ENCODE measurements around the gene DLEC1.

The DLEC1 gene, protein sequence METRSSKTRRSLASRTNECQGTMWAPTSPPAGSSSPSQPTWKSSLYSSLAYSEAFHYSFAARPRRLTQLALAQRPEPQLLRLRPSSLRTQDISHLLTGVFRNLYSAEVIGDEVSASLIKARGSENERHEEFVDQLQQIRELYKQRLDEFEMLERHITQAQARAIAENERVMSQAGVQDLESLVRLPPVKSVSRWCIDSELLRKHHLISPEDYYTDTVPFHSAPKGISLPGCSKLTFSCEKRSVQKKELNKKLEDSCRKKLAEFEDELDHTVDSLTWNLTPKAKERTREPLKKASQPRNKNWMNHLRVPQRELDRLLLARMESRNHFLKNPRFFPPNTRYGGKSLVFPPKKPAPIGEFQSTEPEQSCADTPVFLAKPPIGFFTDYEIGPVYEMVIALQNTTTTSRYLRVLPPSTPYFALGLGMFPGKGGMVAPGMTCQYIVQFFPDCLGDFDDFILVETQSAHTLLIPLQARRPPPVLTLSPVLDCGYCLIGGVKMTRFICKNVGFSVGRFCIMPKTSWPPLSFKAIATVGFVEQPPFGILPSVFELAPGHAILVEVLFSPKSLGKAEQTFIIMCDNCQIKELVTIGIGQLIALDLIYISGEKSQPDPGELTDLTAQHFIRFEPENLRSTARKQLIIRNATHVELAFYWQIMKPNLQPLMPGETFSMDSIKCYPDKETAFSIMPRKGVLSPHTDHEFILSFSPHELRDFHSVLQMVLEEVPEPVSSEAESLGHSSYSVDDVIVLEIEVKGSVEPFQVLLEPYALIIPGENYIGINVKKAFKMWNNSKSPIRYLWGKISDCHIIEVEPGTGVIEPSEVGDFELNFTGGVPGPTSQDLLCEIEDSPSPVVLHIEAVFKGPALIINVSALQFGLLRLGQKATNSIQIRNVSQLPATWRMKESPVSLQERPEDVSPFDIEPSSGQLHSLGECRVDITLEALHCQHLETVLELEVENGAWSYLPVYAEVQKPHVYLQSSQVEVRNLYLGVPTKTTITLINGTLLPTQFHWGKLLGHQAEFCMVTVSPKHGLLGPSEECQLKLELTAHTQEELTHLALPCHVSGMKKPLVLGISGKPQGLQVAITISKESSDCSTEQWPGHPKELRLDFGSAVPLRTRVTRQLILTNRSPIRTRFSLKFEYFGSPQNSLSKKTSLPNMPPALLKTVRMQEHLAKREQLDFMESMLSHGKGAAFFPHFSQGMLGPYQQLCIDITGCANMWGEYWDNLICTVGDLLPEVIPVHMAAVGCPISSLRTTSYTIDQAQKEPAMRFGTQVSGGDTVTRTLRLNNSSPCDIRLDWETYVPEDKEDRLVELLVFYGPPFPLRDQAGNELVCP (N-terminal part only)

DNA sequence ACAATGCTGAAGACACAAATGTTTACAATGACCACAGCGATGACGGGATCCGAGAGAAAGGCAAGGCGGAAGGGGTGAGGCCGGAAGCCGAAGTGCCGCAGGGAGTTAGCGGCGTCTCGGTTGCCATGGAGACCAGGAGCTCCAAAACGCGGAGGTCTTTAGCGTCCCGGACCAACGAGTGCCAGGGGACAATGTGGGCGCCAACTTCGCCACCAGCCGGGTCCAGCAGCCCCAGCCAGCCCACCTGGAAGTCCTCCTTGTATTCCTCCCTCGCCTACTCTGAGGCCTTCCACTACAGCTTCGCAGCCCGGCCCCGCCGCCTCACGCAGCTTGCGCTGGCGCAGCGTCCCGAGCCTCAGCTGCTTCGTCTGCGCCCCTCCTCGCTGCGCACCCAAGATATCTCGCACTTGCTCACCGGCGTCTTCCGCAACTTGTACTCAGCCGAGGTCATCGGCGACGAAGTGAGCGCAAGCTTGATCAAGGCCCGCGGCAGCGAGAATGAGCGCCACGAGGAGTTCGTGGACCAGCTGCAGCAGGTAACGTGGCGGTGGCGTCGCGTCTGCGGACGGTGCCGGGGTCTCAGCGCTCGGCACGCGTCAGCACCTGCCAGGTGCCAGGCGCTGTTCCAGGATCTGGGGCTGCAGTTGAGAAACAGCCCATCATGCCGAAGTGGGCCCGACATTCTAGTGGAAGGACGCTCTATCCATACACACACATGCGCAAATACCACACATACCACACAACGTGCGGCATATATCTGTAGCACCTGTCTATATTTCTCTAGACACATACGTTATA lies at the start of gene DLEC1:
TSS of gene DLEC1 (plus strand) at position 108 of the 798 bp plus-strand sequence. CDS start at position 126, 18 bp downstream.
- Histone ChIP-seq H4K20me1 (ENCODE audit: insufficient read depth, low read length, poor library complexity, severe bottlenecking) (no peaks in the 10 kb centered on the region), H3K27me3 (ENCODE audit: insufficient read depth, low read length, poor library complexity, severe bottlenecking) (no peaks in the 10 kb centered on the region), H3K4me1 (ENCODE audit: insufficient read depth, low read length, poor library complexity, severe bottlenecking) (peaks cover 12% of the 10 kb centered on the region), H3F3A (ENCODE audit: low read depth) (no peaks in the 10 kb centered on the region), H3K4me2 (ENCODE audit: low read depth, low read length, poor library complexity, severe bottlenecking) (peak within 1 kb of the TSS; percentile 88), H3K9ac (ENCODE audit: low read depth, low read length, poor library complexity, severe bottlenecking) (no peak within 1 kb of the TSS), H3K36me3 (ENCODE audit: insufficient read depth, low read length) (no peaks in the 10 kb centered on the region), H3K79me2 (ENCODE audit: insufficient read depth, low read length) (no peaks in the 10 kb centered on the region), H3K9me2 (replicated peaks; ENCODE audit: low read depth, low read length) (no peaks in the 10 kb centered on the region), H3K4me3 (ENCODE audit: low read length, poor library complexity, severe bottlenecking) (peak within 1 kb of the TSS; percentile 72), H2AFZ (ENCODE audit: low read length) (peak within 1 kb of the TSS; percentile 79), H3K9me3 (ENCODE audit: insufficient read depth, low read depth, low read length) (no peaks in the 10 kb centered on the region)
- TF ChIP-seq EZH2phosphoT487 (IDR thresholded peaks at IDR 0.05; ENCODE audit: borderline replicate concordance), result no peak
- no peak for TF ChIP-seq CTCF (conservative IDR thresholded peaks at IDR 0.05; ENCODE audit: low read length)

GRCh38 chr3:37989821-37990480 lies 49.1 kb upstream of the DLEC1 start:
- no peaks in the 10 kb centered on the region for H3K9me2 ChIP-seq (replicated peaks; ENCODE audit: low read depth, low read length)
- H3K4me3 ChIP-seq (ENCODE audit: low read length, poor library complexity, severe bottlenecking), result no peak overlapping the region
- no peaks in the 10 kb centered on the region for H3K27me3 ChIP-seq (ENCODE audit: insufficient read depth, low read length, poor library complexity, severe bottlenecking)
- peaks cover 12% of the 10 kb centered on the region for H3K4me1 ChIP-seq (ENCODE audit: insufficient read depth, low read length, poor library complexity, severe bottlenecking)
- H3K9ac ChIP-seq (ENCODE audit: low read depth, low read length, poor library complexity, severe bottlenecking), result no peak overlapping the region
- H3K9me3 ChIP-seq (ENCODE audit: insufficient read depth, low read depth, low read length), result no peaks in the 10 kb centered on the region
- no peaks in the 10 kb centered on the region for H3K36me3 ChIP-seq (ENCODE audit: insufficient read depth, low read length)
- H3F3A ChIP-seq (ENCODE audit: low read depth), result no peaks in the 10 kb centered on the region
- no peaks in the 10 kb centered on the region for H4K20me1 ChIP-seq (ENCODE audit: insufficient read depth, low read length, poor library complexity, severe bottlenecking)
- no peak for TF ChIP-seq EZH2phosphoT487 (IDR thresholded peaks at IDR 0.05; ENCODE audit: borderline replicate concordance)
- TF ChIP-seq CTCF (conservative IDR thresholded peaks at IDR 0.05; ENCODE audit: low read length), result no peak
- no peak overlapping the region for H2AFZ ChIP-seq (ENCODE audit: low read length)
- peaks cover 7% of the 10 kb centered on the region for H3K79me2 ChIP-seq (ENCODE audit: insufficient read depth, low read length)
- no peak overlapping the region for H3K4me2 ChIP-seq (ENCODE audit: low read depth, low read length, poor library complexity, severe bottlenecking)

Data from Loucy (cell line).